H1 (cell line): ENCODE results near the gene BAIAP2. TPM values are rescaled to one million over a fixed set of nuclear protein-coding genes. Genes with fewer than 3 reads are reported as not detected.

ENCODE experiments used
- CTCF ChIA-PET: fragments of 300-600 bp; sonication (Branson Sonifier 250); formaldehyde crosslinking; loops from one replicate; lab custom pipeline; 2021; ENCODE audit not compliant: partially characterized antibody; lab: Charles Lee
- POLR2A ChIA-PET: fragments of 300-600 bp; sonication (Branson Sonifier 250); formaldehyde crosslinking; loops from one replicate; lab custom pipeline; 2021; ENCODE audit warnings: inconsistent platforms; ENCODE audit not compliant: partially characterized antibody; lab: Charles Lee
- DNase-seq, 2 experiments: peaks; one replicate each; pipeline versions ENCODE4 v3.0.0 to v3.0.0-alpha.2; 2010 to 2022; ENCODE audit warnings: low spot score in 2 of 2, low read depth in 1 of 2, mixed read lengths in 1 of 2
- FAIRE-seq: peaks from 2 replicates; lab custom pipeline; 2011; peaks lifted over from hg19 to GRCh38; lab: Jason Lieb, UNC
- H2AFZ ChIP-seq: 2 replicates; pipeline ENCODE4 v1.8.1; 2012; ENCODE audit warnings: low read length, inconsistent platforms
- H2AK5ac ChIP-seq: 2 replicates; pipeline ENCODE4 v1.6.1; 2013; ENCODE audit warnings: low read depth, low read length
- H2BK120ac ChIP-seq: replicated peaks from 2 replicates; pipeline ENCODE3; 2013; ENCODE audit warnings: low read depth, low read length, inconsistent platforms
- H2BK12ac ChIP-seq: 2 replicates; pipeline ENCODE4 v1.6.1; 2013; ENCODE audit warnings: low read depth, low read length
- H2BK15ac ChIP-seq: 2 replicates; pipeline ENCODE4 v1.6.1; 2013; ENCODE audit warnings: low read length
- H2BK20ac ChIP-seq: 2 replicates; pipeline ENCODE4 v1.6.1; 2013; ENCODE audit warnings: low read length
- H2BK5ac ChIP-seq: 2 replicates; pipeline ENCODE4 v1.6.1; 2013; ENCODE audit warnings: low read depth, low read length
- H3K14ac ChIP-seq: 2 replicates; pipeline ENCODE4 v1.6.1; 2013; ENCODE audit warnings: inconsistent platforms; ENCODE audit not compliant: insufficient read length
- H3K18ac ChIP-seq: 2 replicates; pipeline ENCODE4 v1.6.1; 2013; ENCODE audit warnings: low read length; ENCODE audit errors: extremely low read depth
- H3K23ac ChIP-seq: 2 replicates; pipeline ENCODE4 v1.6.1; 2013; ENCODE audit warnings: inconsistent platforms; ENCODE audit not compliant: insufficient read length
- H3K23me2 ChIP-seq: 2 replicates; pipeline ENCODE4 v1.6.1; 2013; ENCODE audit warnings: low read depth, low read length
- H3K27ac ChIP-seq: 2 replicates; pipeline ENCODE4 v1.6.1; 2011; ENCODE audit warnings: low read depth, low read length, inconsistent platforms
- H3K27me3 ChIP-seq, 4 experiments: replicated peaks in 1 of 4; 1 replicate in 1 of 4; 2 replicates in 3 of 4; pipeline versions ENCODE4 v1.6.1 to v1.8.1; 2011 to 2013; ENCODE audit warnings: low read length in 3 of 4, mild to moderate bottlenecking in 3 of 4, inconsistent platforms in 2 of 4, mixed read lengths in 2 of 4, moderate library complexity in 1 of 4; ENCODE audit not compliant: control insufficient read depth in 3 of 4, insufficient read depth in 3 of 4; ENCODE audit errors: extremely low read depth in 1 of 4
- H3K36me3 ChIP-seq, 4 experiments: 2 replicates each; pipeline versions ENCODE4 v1.6.1 to v1.8.1; 2011 to 2013; ENCODE audit warnings: mild to moderate bottlenecking in 4 of 4, low read length in 3 of 4, moderate library complexity in 2 of 4, control low read depth in 1 of 4, inconsistent platforms in 1 of 4; ENCODE audit not compliant: insufficient read depth in 4 of 4, control insufficient read depth in 2 of 4
- H3K4ac ChIP-seq: replicated peaks from 2 replicates; pipeline ENCODE3; 2013; ENCODE audit warnings: low read length, low read depth, mixed read lengths, inconsistent platforms; ENCODE audit not compliant: insufficient read length
- H3K4me1 ChIP-seq, 4 experiments: replicated peaks in 1 of 4; 1 replicate in 1 of 4; 2 replicates in 3 of 4; pipeline versions ENCODE4 v1.6.1 to v1.8.1; 2011 to 2013; ENCODE audit warnings: low read length in 3 of 4, inconsistent platforms in 2 of 4, mixed read lengths in 1 of 4; ENCODE audit not compliant: insufficient read depth in 4 of 4, control insufficient read depth in 3 of 4
- H3K4me2 ChIP-seq, 2 experiments: 2 replicates each; pipeline versions ENCODE4 v1.6.1 to v1.8.1; 2011 to 2013; ENCODE audit warnings: low read depth in 2 of 2, low read length in 2 of 2, control low read depth in 1 of 2, inconsistent platforms in 1 of 2, mild to moderate bottlenecking in 1 of 2; ENCODE audit not compliant: insufficient read depth in 1 of 2
- H3K4me3 ChIP-seq, 4 experiments: fragments of 200-600, 300-600 bp in 1 of 4; sonication (generic), shearing (Covaris generic), sonication (Bioruptor Twin) in 1 of 4; 2 replicates each; pipeline versions ENCODE4 v1.5.1 to v1.8.1; 2011 to 2016; ENCODE audit warnings: low read length in 4 of 4, low read depth in 3 of 4, control low read depth in 2 of 4, inconsistent platforms in 2 of 4, mild to moderate bottlenecking in 2 of 4, mixed read lengths in 1 of 4, moderate library complexity in 1 of 4; ENCODE audit not compliant: insufficient read depth in 2 of 4; ENCODE audit errors: extremely low read depth in 1 of 4
- H3K56ac ChIP-seq: replicated peaks from 2 replicates; pipeline ENCODE3; 2013; ENCODE audit warnings: low read depth, mild to moderate bottlenecking, mixed read lengths, low read length, inconsistent platforms; ENCODE audit not compliant: insufficient read length
- H3K79me1 ChIP-seq: 2 replicates; pipeline ENCODE4 v1.6.1; 2013; ENCODE audit warnings: low read depth, low read length, control low read depth
- H3K79me2 ChIP-seq, 2 experiments: 2 replicates each; pipeline versions ENCODE4 v1.6.1 to v1.8.1; 2012 to 2013; ENCODE audit warnings: low read length in 2 of 2, mild to moderate bottlenecking in 2 of 2, inconsistent platforms in 1 of 2; ENCODE audit not compliant: insufficient read depth in 2 of 2, control insufficient read depth in 1 of 2
- H3K9ac ChIP-seq, 4 experiments: replicated peaks in 1 of 4; 1 replicate in 1 of 4; 2 replicates in 3 of 4; pipeline versions ENCODE4 v1.6.1 to v1.8.1; 2011 to 2013; ENCODE audit warnings: low read depth in 3 of 4, low read length in 3 of 4, control low read depth in 2 of 4, mild to moderate bottlenecking in 2 of 4, moderate library complexity in 2 of 4, inconsistent platforms in 1 of 4; ENCODE audit errors: extremely low read depth in 1 of 4
- H3K9me3 ChIP-seq, 2 experiments: 2 replicates each; pipeline versions ENCODE4 v1.6.1 to v1.8.1; 2012 to 2013; ENCODE audit warnings: mild to moderate bottlenecking in 2 of 2, moderate library complexity in 2 of 2, control low read depth in 1 of 2, inconsistent platforms in 1 of 2, low read depth in 1 of 2, low read length in 1 of 2, mixed read lengths in 1 of 2; ENCODE audit not compliant: insufficient read depth in 2 of 2
- H4K20me1 ChIP-seq, 2 experiments: replicated peaks in 1 of 2; 2 replicates each; pipeline versions ENCODE3 to v1.8.1; 2011 to 2013; ENCODE audit warnings: inconsistent platforms in 2 of 2, low read length in 2 of 2, mild to moderate bottlenecking in 1 of 2; ENCODE audit not compliant: insufficient read depth in 2 of 2, control insufficient read depth in 1 of 2
- H4K5ac ChIP-seq: 2 replicates; pipeline ENCODE4 v1.6.1; 2013; ENCODE audit warnings: low read length, low read depth, mixed read lengths, inconsistent platforms; ENCODE audit not compliant: insufficient read length
- H4K8ac ChIP-seq: 2 replicates; pipeline ENCODE4 v1.8.0; 2013; ENCODE audit warnings: mild to moderate bottlenecking, moderate library complexity, low read length, inconsistent platforms; ENCODE audit not compliant: insufficient read depth; ENCODE audit errors: extremely low read depth
- H4K91ac ChIP-seq: replicated peaks from 2 replicates; pipeline ENCODE3; 2013; ENCODE audit warnings: low read length, mixed read lengths, inconsistent platforms; ENCODE audit not compliant: insufficient read length
- ATF2 ChIP-seq: IDR thresholded peaks from 2 replicates; pipeline ENCODE4 v1.6.1; 2012; ENCODE audit warnings: low read length, inconsistent platforms
- CTBP2 ChIP-seq: IDR thresholded peaks from 2 replicates; pipeline ENCODE4 v1.7.0; 2011; ENCODE audit warnings: borderline replicate concordance, mild to moderate bottlenecking, moderate library complexity, mixed read lengths, low read length; ENCODE audit not compliant: insufficient read depth, insufficient read length
- EP300 ChIP-seq, 2 experiments: IDR thresholded peaks; 1 replicate in 1 of 2; 2 replicates in 1 of 2; pipeline ENCODE4 v1.6.1; 2011 to 2012; ENCODE audit warnings: low read depth in 2 of 2, low read length in 2 of 2, mild to moderate bottlenecking in 2 of 2, borderline replicate concordance in 1 of 2, inconsistent platforms in 1 of 2, moderate library complexity in 1 of 2
- RAD21 ChIP-seq, 2 experiments: IDR thresholded peaks in 1 of 2; conservative IDR thresholded peaks in 1 of 2; 2 replicates each; pipeline ENCODE4 v1.6.1; 2011; ENCODE audit warnings: low read depth in 2 of 2, low read length in 2 of 2, improper control_type of control experiment in 1 of 2, inconsistent platforms in 1 of 2, mild to moderate bottlenecking in 1 of 2, moderate library complexity in 1 of 2
- RFX5 ChIP-seq: IDR thresholded peaks from 2 replicates; pipeline ENCODE4 v1.6.1; 2011; ENCODE audit warnings: low read depth, low read length, improper control_type of control experiment, borderline replicate concordance
- SP2 ChIP-seq: IDR thresholded peaks from 2 replicates; pipeline ENCODE4 v1.6.1; 2012; ENCODE audit warnings: mild to moderate bottlenecking, low read length, inconsistent platforms
- TBP ChIP-seq: IDR thresholded peaks from 2 replicates; pipeline ENCODE4 v1.6.1; 2011; ENCODE audit warnings: low read depth, low read length, improper control_type of control experiment
- USF2 ChIP-seq: IDR thresholded peaks from 2 replicates; pipeline ENCODE4 v1.6.1; 2011; ENCODE audit warnings: low read length, improper control_type of control experiment
- WGBS, 2 experiments: shearing (Covaris generic) in 1 of 2; methylation state at CpG; one replicate each; pipeline versions ENCODE4 v1.1.6 to v1.1.7; 2013 to 2015; ENCODE audit warnings: low lambda C conversion rate in 2 of 2, mixed read lengths in 2 of 2, inconsistent platforms in 1 of 2, low coverage in 1 of 2, missing lambda C conversion rate in 1 of 2; ENCODE audit not compliant: insufficient replicate concordance in 2 of 2, insufficient coverage in 1 of 2, insufficient read length in 1 of 2; ENCODE audit errors: extremely low coverage in 1 of 2, missing lambda C conversion rate in 1 of 2; 5-methylcytosine and 5-hydroxymethylcytosine counted together
- polyA plus RNA-seq, 7 experiments: library from polyadenylated mRNA; depleted of rRNA in 3 of 7; stranded (reverse) in 5 of 7; unstranded in 2 of 7; fragments of >200 nt in 5 of 7; fragments of 200-250 nt in 2 of 7; gene quantifications; 1 replicate in 5 of 7; 2 replicates in 1 of 7; 4 replicates in 1 of 7; pipeline versions ENCODE4 v1.2.1 to v1.2.3, GENCODE V29; 2011 to 2013; ENCODE audit warnings: missing spikeins in 2 of 7, mixed read lengths in 2 of 7
- total RNA-seq: library from RNA; stranded (reverse); fragmentation: NEBNext Ultra II Directional; extraction: Animal tissue kit (Norgen Biotek cat#: 25700); gene quantifications from 2 replicates; pipeline ENCODE4 v1.2.1, GENCODE V29; 2021

Gene BAIAP2
- total and polyA plus RNA-seq, 2 of the 8 experiments (the other 6 are each of a cell fraction or from before 2014, with no cell fraction given), result 10.0 to 22.8 TPM

GRCh38 chr17:81046132-81046769 lies 11.3 kb downstream of the BAIAP2 start:
- no peak overlapping the region for H3K14ac ChIP-seq
- H2BK120ac ChIP-seq, result no peak overlapping the region
- no peaks in the 10 kb centered on the region for H3K9me3 ChIP-seq
- ChIA-PET POLR2A (interaction anchor here (0.6 to 9.0 kb wide), 4 partner anchors 9 to 128 kb away, joined by 3 to 42 read pairs (median 6); partner anchors contain the start of gene BAIAP2), CTCF (interaction anchor here (1.1 to 15.3 kb wide), 6 partner anchors 8 to 51 kb away, joined by 4 to 103 read pairs (median 5); no protein-coding TSS in a partner anchor)
- H3K27ac ChIP-seq, result no peak overlapping the region
- H2BK5ac ChIP-seq, result no peak overlapping the region
- H3K4me3 ChIP-seq, result no peak overlapping the region
- DNase-seq (no peak), FAIRE-seq (no peak)
- peaks cover 0 to 24% of the 10 kb centered on the region in 2 experiments; a peak in 1 of 4 replicates for H3K79me2 ChIP-seq
- no peak overlapping the region for H3K18ac ChIP-seq
- H3K23ac ChIP-seq, result no peak overlapping the region
- H4K20me1 ChIP-seq, result peaks cover 2 to 17% of the 10 kb centered on the region in 2 experiments
- H2AK5ac ChIP-seq, result no peak overlapping the region
- H3K4ac ChIP-seq, result no peak overlapping the region
- H4K8ac ChIP-seq, result no peak overlapping the region
- H3K36me3 ChIP-seq, result no peaks in the 10 kb centered on the region; a peak in 1 of 8 replicates
- H2BK12ac ChIP-seq, result no peak overlapping the region
- no peak overlapping the region for H3K56ac ChIP-seq
- no peak overlapping the region for H4K5ac ChIP-seq
- 96% methylated on average over 16 of the region's 17 CpGs; no CpG with 5 or more reads in 1 of the 2 experiments for whole genome bisulfite sequencing, 2 experiments
- no peak overlapping the region for H4K91ac ChIP-seq
- no peaks in the 10 kb centered on the region for H3K23me2 ChIP-seq
- peaks cover 20% of the 10 kb centered on the region for H3K79me1 ChIP-seq
- H2AFZ ChIP-seq, result no peak overlapping the region
- no peak overlapping the region for H3K9ac ChIP-seq
- no peak overlapping the region for H2BK20ac ChIP-seq
- H2BK15ac ChIP-seq, result no peak overlapping the region
- H3K4me2 ChIP-seq, result no peak overlapping the region
- peaks cover 0 to 3% (median 0%) of the 10 kb centered on the region in 4 experiments; a peak in 3 of 7 replicates for H3K4me1 ChIP-seq
- H3K27me3 ChIP-seq, result no peaks in the 10 kb centered on the region
- TF ChIP-seq USF2 (no peak), RFX5 (no peak), CTBP2 (no peak), SP2 (no peak), TBP (no peak), ATF2 (no peak), RAD21 (IDR thresholded peaks at IDR 0.05 in 1 of 2, conservative IDR thresholded peaks at IDR 0.05 in 1 of 2; ENCODE audit: low read depth in 2 of 2, low read length in 2 of 2) (no peak), EP300 (IDR thresholded peaks at IDR 0.05; ENCODE audit: borderline replicate concordance in 1 of 2, low read depth in 2 of 2, low read length in 2 of 2) (no peak)
